Activated naive CD4-positive, alpha-beta T cell treated with anti-CD3 and anti-CD28 coated beads, Interleukin-2, amount 50 U/mL, for 24 hours (primary cell): Measurements from ENCODE around the gene CGB5.
"Not testable (repeated sequence)": the region's sequence is repeated elsewhere in the genome, so short reads cannot be mapped to it uniquely, and the experiment has no call there.

Experiments
- H3K27ac Mint-ChIP-seq: one replicate; pipeline ENCODE4 v1.8.0; 2021; ENCODE audit warnings: mild to moderate bottlenecking, mixed read lengths
- H3K27me3 Mint-ChIP-seq: one replicate; pipeline ENCODE4 v1.8.0; 2021; ENCODE audit warnings: mixed read lengths
- H3K36me3 Mint-ChIP-seq: one replicate; pipeline ENCODE4 v1.8.0; 2021; ENCODE audit warnings: mixed read lengths
- H3K4me1 Mint-ChIP-seq: one replicate; pipeline ENCODE4 v1.8.0; 2021; ENCODE audit warnings: mixed read lengths
- H3K4me3 Mint-ChIP-seq: one replicate; pipeline ENCODE4 v1.8.0; 2021; ENCODE audit warnings: mild to moderate bottlenecking, mixed read lengths
- H3K9me3 Mint-ChIP-seq: one replicate; pipeline ENCODE4 v1.8.0; 2021; ENCODE audit warnings: mixed read lengths

The CGB5 gene

DNA sequence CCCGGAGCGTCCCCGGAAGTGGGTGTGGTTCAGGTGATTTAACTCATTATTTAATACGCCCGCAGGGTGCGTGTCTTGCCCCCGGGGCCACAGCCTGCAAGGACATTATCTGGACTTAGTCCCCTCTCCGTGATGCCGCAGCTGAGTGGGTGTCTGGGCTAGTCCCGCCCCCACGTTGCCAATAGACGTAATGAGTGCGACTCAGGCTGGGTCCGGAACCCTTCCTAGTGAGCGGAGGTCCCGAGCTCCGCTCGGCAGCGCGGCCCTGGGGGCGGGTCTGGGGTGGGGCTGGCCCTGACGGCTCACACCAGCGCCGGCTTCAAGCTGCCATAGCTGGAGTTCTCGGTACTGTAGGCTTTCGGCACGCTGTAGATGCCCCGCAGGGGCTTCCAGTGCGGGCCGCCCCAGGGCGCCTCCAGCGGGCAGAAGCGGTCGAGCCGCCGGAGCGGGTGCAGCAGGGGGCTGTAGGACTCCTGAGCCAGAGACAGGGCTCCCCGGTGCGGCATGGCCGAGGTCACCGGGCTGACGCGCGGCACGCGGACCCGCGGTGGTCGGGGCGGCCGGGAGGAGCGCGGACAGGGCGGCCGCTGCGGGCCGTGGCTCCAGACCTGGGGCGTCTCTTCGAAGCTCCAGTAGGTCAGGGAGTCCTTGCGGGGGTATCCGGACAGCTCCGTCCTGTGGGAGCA is 25.8 kb upstream of the CGB5 start:
- Mint-ChIP-seq H3K9me3 (no peaks in the 10 kb centered on the region), H3K4me3 (peak overlapping the region; percentile 85), H3K27me3 (no peaks in the 10 kb centered on the region), H3K27ac (no peak overlapping the region), H3K4me1 (peaks cover 12% of the 10 kb centered on the region), H3K36me3 (peaks cover 4% of the 10 kb centered on the region)

DNA sequence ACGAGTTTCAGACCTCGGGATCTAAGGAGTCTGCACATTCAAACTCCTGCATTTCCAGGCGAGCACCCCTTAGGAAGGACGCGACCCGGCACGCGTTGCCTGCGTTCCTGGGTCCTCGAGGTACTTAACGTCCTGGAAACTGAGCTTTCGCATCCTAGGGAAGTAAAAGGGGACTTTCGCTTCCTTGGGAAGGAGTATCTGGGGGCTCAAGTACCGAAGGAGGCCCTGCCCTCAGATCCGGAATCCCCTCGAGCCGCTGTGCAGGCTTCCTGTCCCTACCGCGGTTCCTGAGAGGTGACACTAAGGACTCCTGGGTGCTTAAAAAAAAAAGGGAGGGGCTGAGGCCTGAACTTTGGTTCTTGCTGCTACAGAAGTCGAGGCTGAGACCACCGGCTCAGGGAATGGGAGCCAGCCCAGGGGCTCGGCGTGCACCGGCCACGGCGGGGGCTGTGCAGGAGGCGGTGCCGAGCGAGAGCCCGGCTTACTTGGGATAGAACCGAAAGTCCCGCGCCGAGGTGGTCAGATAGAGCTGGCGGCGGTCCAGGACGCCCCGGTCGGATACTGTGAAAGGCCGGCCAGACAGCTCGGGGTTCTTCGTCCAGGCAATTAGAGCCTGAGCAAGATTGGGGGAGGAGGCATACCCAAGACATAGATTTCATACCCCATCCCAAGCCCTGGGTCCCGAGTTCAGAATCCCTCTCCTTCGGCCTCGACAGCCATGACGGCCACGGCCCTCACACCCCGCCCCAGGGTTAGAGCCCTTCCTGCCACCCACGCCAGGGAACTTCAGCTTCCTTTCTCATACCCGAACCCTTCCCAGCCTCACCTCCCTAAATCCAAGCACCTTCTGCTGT is 25.0 kb upstream of the CGB5 start:
- H3K27ac Mint-ChIP-seq = peak overlapping the region; percentile 71
- not testable (repeated sequence) for H3K36me3 Mint-ChIP-seq, H3K27me3 Mint-ChIP-seq, H3K9me3 Mint-ChIP-seq
- H3K4me3 Mint-ChIP-seq = peak overlapping the region; percentile 85
- H3K4me1 Mint-ChIP-seq = peaks cover 12% of the 10 kb centered on the region

DNA sequence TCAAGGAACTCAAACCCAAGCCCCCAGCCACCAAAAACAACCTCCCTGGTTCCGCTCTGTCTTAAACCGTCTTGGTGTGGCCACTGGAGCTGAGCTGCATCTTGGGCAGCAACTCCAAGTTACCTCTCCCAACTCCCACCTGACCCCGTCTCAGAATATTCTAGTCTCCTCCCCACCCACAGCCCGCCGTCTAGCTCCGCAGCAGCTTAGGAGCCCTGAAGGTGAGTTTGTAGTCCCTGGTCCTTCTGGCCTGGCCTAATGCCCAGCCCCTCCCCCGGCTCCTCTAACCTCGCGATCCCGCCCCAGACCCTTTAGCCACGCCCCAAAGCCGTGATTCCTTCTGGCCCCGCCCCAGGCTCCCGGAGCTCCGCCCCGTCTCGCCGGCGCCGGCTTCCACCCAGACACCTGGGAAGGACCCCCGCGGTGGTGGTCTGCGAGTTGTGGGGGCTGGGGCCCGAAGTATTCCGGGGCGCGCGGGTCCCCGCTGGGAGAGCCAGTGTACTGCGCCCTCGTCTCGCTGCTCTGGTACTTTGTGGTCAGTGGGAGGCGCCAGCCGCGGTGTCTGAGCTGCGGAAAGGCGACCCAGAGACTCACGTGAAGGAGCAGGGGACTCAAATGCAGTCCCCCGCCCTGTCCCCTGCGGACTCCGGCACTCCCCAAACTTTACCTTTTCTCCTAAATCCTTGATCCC is 24.3 kb upstream of the CGB5 start:
- H3K36me3 Mint-ChIP-seq = peaks cover 2% of the 10 kb centered on the region
- H3K9me3 Mint-ChIP-seq = no peaks in the 10 kb centered on the region
- H3K4me1 Mint-ChIP-seq = peaks cover 12% of the 10 kb centered on the region
- peak overlapping the region; percentile 85 for H3K4me3 Mint-ChIP-seq
- peak overlapping the region; percentile 71 for H3K27ac Mint-ChIP-seq
- no peaks in the 10 kb centered on the region for H3K27me3 Mint-ChIP-seq

DNA sequence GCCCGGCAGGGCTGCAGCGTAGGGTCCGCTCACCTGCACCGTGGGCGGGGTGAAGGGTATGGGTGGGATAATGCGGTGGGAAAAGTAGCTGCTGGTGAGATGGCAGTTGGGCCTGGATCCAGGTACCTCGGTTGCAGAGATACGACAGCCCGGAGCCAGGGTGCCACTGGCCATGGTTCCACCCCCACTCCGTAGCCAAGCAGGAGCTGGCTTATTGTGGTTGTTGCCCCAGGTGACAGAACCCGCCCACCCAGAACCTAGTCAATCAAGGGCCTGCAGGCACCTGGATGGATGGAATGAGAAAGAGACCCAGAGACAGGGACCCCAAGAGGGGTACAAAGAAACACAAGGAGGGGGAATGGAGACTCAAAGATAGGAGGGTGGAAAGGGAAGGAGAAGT is 23.3 kb upstream of the CGB5 start:
- Mint-ChIP-seq H3K27ac (no peak overlapping the region), H3K27me3 (no peaks in the 10 kb centered on the region), H3K9me3 (no peaks in the 10 kb centered on the region), H3K4me1 (peaks cover 12% of the 10 kb centered on the region), H3K36me3 (peaks cover 2% of the 10 kb centered on the region), H3K4me3 (no peak overlapping the region)

DNA sequence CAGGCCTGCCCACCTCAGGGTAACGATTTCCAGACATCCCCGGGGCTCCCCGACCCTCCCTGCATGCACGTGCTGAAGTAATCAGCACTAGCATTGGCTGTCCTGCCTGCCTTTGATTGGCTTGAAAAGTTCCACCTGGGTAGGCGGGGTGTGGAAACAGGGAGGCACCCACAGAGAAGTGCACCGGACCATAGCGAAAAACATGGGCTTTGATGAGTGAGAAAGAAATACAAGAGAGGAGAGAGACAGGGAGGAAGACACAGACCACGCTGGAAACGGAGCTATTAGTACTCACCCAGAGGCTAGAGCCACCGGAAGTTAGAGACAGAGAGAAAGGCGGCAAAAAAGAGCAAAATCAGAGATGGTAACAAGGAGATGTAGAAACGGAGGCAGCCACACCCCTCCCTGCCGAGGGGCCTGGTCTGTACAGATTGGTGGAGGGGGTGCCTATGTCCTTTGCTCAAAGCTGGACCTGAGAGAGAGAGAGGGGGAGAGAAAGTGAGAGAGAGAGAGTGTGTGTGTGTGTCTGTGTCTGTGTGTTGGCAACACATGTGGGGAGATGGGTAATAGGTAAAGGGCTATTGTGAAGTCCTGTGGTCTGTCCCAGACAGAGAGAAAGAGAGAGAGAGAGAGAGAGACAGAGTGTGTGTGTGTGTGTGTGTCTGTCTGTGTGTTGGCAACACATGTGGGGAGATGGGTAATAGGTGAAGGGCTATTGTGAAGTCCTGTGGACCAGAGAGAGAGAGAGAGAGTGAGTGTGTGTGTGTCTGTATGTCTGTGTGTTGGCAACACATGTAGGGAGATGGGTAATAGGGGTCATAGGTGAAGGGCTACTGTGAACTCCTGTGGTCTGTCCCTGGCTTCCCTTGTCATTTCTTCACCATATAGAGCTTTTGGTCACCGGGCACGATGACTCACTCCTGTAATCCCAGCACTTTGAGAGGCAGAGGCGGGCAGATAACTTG is 22.4 kb upstream of the CGB5 start:
- H3K4me1 Mint-ChIP-seq = peaks cover 12% of the 10 kb centered on the region
- H3K4me3 Mint-ChIP-seq = no peak overlapping the region
- no peaks in the 10 kb centered on the region for H3K9me3 Mint-ChIP-seq
- H3K36me3 Mint-ChIP-seq = no peaks in the 10 kb centered on the region
- H3K27me3 Mint-ChIP-seq = no peaks in the 10 kb centered on the region
- no peak overlapping the region for H3K27ac Mint-ChIP-seq

DNA sequence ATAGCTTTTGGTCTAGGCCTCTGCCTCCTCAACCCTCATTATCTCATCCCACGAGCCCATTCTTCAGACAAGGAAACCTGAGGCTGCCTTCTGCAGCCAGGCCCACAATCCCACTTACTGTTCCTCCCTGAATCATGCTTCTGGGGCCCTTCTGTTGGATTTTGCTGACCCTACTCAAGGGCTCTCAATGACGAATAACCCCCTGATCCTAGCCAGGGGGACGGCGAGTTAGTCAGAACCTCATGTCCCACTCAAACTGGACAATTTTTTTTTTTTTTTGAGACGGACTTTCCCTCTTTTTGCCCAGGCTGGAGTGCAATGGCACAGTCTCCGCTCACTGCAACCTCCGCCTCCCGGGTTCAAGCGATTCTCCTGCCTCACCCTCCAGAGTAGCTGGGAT is 21.5 kb upstream of the CGB5 start:
- Mint-ChIP-seq H3K27me3 (no peaks in the 10 kb centered on the region), H3K4me1 (peaks cover 12% of the 10 kb centered on the region), H3K9me3 (no peaks in the 10 kb centered on the region), H3K27ac (no peak overlapping the region), H3K36me3 (no peaks in the 10 kb centered on the region), H3K4me3 (no peak overlapping the region)

DNA sequence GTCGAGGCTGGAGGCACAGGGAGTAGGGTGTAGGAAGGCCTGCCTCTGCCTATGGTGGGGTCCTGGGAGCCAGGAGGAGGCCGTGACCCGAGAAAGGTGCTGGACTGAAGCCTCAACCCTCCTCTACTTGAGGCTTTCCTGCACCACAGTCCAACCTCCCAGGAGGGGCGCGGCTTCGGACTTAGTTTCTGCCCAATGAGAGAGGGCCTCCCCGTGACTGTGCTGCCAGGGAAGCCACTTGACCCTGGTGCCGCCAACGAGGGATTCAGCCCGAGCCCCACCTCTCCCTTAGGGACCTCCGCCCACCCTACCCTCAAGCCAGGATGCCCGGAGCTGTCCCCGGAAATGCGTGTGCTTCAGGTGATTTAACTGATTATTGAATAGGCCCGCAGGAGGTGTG is 19.4 kb upstream of the CGB5 start, which contains the start of gene CGB3:
CGB3 (minus strand) TSS at position 101 of the 400 bp plus-strand sequence. CDS start 362 bp downstream, outside the sequence.
- H3K27ac Mint-ChIP-seq, H3K4me3 Mint-ChIP-seq, H3K36me3 Mint-ChIP-seq, H3K9me3 Mint-ChIP-seq, H3K27me3 Mint-ChIP-seq, H3K4me1 Mint-ChIP-seq: not testable (repeated sequence)

DNA sequence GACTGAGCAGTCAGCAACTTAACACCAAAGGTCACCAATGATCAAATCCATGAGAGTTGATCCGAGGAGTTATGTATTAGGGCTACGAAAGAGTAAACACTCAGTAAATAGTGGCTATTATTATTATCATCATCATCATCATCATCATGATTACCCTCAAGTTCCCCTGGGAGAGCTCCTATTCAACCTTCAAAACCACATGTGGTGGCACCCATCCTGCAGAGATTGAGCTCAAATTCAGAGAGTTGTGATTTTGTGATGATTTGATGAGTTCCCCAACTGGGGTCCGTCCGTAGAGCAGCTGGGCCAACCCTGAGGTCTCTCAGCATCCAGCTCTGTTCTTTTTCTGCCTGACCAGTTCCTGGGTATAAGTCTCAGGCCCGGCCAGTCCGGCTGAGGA is 18.6 kb upstream of the CGB5 start:
- not testable (repeated sequence) for H3K9me3 Mint-ChIP-seq, H3K27me3 Mint-ChIP-seq, H3K36me3 Mint-ChIP-seq, H3K27ac Mint-ChIP-seq, H3K4me3 Mint-ChIP-seq, H3K4me1 Mint-ChIP-seq

DNA sequence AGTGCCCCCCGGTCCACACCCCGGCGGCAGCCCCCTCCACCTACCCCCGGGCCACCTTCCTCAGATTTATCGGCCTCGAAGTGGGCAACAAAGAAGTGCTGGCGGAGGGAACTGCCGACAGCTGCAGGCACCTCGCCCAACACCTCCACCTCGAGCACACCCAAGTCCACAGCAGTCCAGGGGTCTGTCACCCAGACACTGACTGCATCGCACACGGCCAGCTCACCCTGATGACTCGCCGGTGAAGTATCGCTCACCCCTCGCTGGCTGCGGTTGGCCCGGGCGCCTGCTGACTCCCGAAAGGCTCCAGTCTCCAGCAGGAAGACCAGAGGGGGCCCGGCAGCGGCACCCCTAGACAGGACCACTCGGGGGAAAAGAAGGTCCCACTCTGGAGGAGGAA is 18.0 kb upstream of the CGB5 start:
- not testable (repeated sequence) for H3K4me3 Mint-ChIP-seq, H3K9me3 Mint-ChIP-seq, H3K27ac Mint-ChIP-seq, H3K4me1 Mint-ChIP-seq, H3K36me3 Mint-ChIP-seq, H3K27me3 Mint-ChIP-seq

DNA sequence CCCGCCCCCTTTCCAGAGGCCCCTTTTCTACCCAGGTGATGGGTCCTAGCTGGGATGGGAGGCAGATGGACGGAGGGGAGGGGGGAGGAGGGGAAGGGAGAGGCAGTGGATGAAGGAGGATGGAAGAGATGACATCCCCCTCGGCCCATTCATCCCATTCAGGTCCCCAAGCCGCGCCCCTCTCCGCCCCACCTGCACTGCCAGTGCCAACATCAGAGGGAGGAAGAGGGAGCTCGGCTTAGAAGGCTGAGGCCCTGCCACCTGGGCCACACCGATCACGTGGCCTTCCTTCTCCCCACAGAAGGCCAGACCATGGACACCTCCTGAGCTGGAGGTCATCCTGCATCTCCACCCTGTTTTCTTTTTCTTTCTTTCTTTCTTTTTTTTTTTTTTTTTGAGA is 15.0 kb upstream of the CGB5 start:
- H3K4me3 Mint-ChIP-seq, H3K27ac Mint-ChIP-seq, H3K27me3 Mint-ChIP-seq, H3K36me3 Mint-ChIP-seq, H3K4me1 Mint-ChIP-seq, H3K9me3 Mint-ChIP-seq: not testable (repeated sequence)

DNA sequence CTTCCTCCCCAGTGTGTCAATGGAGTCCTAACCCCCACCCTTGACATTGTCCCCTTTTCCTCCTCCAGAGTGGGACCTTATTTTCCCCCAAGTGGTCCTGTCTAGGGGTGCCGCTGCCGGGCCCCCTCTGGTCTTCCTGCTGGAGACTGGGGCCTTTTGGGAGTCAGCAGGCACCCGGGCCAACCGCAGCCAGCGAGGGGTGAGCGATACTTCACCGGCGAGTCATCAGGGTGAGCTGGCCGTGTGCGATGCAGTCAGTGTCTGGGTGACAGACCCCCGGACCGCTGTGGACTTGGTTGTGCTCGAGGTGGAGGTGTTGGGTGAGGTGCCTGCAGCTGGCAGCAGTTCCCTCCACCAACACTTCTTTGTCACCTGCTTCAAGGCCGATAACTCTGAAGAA is 13.9 kb upstream of the CGB5 start:
- not testable (repeated sequence) for H3K9me3 Mint-ChIP-seq, H3K36me3 Mint-ChIP-seq, H3K4me3 Mint-ChIP-seq, H3K27me3 Mint-ChIP-seq, H3K4me1 Mint-ChIP-seq, H3K27ac Mint-ChIP-seq

DNA sequence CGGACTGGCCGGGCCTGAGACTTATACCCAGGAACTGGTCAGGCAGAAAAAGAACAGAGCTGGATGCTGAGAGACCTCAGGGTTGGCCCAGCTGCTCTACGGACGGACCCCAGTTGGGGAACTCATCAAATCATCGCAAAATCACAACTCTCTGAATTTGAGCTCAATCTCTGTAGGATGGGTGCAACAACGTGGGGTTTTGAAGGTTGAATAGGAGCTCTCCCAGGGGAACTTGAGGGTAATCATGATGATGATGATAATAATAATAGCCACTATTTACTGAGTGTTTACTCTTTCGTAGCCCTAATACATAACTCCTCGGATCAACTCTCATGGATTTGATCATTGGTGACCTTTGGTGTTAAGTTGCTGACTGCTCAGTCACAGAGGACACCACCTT is 13.3 kb upstream of the CGB5 start:
- not testable (repeated sequence) for H3K4me3 Mint-ChIP-seq, H3K9me3 Mint-ChIP-seq, H3K4me1 Mint-ChIP-seq, H3K36me3 Mint-ChIP-seq, H3K27me3 Mint-ChIP-seq, H3K27ac Mint-ChIP-seq

DNA sequence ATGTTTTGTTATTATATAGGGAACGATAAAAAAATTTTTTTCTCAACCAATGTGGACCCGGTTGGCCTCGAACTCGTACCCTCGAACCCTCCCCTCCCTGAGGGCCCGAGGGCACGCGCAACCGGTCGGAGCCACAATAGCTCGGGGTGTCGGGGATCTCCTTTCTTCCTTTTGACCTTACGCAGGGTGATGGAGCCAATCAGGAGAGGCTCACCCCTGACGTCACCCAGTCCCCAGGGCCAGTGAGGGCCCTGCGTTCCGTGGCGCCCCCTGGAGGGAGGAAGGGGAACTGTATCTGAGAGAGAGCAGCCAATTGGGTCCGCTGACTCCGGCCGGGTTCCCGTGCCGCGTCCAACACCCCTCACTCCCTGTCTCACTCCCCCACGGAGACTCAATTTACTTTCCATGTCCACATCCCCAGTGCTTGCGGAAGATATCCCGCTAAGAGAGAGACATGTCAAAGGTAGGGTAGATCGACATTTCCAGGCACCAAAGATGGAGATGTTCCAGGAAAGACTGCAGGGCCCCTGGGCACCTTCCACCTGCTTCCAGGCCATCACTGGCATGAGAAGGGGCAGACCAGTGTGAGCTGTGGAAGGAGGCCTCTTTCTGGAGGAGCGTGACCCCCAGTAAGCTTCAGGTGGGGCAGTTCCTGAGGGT is 11.9 kb upstream of the CGB5 start, which contains the start of gene CGB2:
CGB2 (plus strand) TSS at position 249 of the 660 bp plus-strand sequence; CDS start at position 455, 206 bp downstream.
- H3K27me3 Mint-ChIP-seq, H3K4me1 Mint-ChIP-seq, H3K36me3 Mint-ChIP-seq, H3K9me3 Mint-ChIP-seq, H3K4me3 Mint-ChIP-seq: not testable (repeated sequence)
- peak within 1 kb of the TSS; percentile 17 for H3K27ac Mint-ChIP-seq

DNA sequence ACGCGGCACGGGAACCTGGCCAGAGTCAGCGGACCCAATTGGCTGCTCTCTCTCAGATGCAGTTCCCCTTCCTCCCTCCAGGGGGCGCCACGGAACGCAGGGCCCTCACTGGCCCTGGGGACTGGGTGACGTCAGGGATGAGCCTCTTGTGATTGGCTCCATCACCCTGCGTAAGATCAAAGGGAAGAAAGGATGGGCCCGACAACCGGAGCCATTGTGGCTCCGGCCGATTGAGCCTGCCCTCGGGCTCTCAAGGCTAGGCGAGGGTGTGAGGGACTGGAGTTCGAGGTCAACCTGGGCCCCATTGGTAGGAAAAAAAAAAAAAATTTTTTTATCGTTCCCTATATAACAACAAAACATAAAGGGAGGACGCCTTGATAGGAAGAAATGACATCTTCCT is 6.8 kb upstream of the CGB5 start, which contains the start of gene CGB1:
CGB1 (minus strand) TSS at position 81 of the 400 bp plus-strand sequence. CDS start 184 bp downstream, outside the sequence.
- not testable (repeated sequence) for H3K4me3 Mint-ChIP-seq, H3K4me1 Mint-ChIP-seq, H3K9me3 Mint-ChIP-seq, H3K27me3 Mint-ChIP-seq, H3K36me3 Mint-ChIP-seq, H3K27ac Mint-ChIP-seq

DNA sequence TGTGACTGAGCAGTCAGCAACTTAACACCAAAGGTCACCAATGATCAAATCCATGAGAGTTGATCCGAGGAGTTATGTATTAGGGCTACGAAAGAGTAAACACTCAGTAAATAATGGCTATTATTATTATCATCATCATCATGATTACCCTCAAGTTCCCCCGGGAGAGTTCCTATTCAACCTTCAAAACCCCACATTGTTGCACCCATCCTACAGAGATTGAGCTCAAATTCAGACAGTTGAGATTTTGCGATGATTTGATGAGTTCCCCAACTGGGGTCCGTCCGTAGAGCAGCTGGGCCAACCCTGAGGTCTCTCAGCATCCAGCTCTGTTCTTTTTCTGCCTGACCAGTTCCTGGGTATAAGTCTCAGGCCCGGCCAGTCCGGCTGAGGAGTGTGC is 5.5 kb upstream of the CGB5 start:
- H3K27ac Mint-ChIP-seq, H3K4me3 Mint-ChIP-seq, H3K4me1 Mint-ChIP-seq, H3K36me3 Mint-ChIP-seq, H3K27me3 Mint-ChIP-seq, H3K9me3 Mint-ChIP-seq: not testable (repeated sequence)
